Ammon's horn (tissue), 1 donor: ENCODE results near the gene CXCR4.

Experiments used
- DNase-seq: peaks from one replicate; pipeline ENCODE4 v3.0.0-alpha.2; 2016; ENCODE audit warnings: low spot score

The CXCR4 gene

DNA sequence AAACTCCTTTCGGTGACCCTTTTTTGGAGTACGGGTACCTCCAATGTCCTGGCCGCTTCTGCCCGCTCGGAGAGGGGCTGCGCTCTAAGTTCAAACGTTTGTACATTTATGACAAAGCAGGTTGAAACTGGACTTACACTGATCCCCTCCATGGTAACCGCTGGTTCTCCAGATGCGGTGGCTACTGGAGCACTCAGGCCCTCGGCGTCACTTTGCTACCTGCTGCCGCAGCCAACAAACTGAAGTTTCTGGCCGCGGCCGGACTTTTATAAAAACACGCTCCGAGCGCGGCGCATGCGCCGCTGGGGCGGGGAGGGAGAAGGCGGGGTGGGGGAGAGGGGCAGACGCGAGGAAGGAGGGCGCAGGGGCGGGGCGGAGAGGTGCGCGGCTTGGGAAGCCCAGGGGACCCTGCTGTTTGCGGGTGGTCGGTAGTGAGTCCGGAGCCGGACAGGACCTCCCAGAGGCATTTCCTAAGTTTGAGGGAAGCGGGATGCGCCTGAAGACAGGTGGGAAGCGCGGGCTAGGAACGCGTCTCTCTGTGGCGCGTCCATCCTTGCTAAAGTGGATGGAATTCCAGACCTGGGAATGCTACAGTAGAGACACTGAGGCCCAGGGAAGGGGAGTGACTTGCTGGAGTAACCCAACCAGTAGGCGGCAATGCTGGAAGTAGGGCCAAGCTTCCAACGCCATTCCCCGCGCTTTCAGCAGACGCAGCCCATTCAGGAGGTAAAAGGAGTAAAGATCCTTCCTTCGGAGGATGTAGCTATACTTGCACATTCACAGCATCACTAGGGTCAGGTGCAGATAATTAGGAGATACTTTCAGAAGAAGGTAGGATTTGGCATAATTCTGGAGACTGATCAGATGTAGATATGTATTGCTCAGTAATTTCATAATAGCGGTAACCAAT is at the start of gene CXCR4:
Gene CXCR4 (minus strand): TSS at position 241 of the 910 bp plus-strand sequence. CDS start 89 bp downstream, at position 152.
- peak; percentile 49 for DNase-seq

DNA sequence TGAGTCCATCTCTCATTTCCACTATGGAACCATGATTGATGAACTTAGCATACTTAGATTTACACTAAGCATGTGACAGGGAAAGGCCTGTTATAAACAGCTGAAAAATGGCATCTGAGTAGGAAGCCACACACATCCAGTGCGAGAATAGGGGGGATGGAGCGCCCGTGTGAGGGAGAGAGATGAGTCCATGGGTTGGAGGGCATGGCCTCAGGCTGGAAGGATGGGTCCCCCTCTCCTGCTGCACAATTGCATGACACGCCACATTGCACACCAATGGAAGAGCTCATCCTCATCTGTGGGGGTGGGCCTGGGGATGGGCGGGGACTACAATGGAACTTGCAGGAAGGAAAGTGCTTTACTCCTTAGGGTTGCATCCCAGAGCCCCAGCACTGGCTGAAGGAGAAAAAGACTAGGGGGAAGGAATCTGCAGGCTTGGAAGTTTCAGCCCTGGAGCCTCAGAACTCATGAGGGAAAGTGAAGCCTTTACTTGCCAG is 46.4 kb upstream of the CXCR4 start:
- DNase-seq = no peak

DNA sequence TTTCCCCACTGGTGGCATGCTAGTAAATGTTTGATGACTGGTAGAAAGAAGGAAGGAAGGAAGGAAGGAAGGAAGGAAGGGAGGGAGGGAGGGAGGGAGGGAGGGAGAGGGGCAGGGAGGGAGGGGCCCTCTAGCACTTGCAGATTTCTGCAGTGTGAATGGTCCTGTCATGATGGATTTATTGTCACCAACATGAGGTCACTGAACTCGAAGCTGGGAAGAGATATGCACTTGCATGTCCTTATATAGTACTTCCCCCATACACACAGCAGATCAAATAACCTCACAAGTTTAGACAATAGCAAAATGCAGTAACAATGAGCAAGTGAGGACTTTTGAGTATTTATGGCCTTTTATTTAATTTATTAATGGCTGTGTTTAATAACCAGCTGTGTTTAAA is 44.5 kb upstream of the CXCR4 start:
- no peak for DNase-seq

DNA sequence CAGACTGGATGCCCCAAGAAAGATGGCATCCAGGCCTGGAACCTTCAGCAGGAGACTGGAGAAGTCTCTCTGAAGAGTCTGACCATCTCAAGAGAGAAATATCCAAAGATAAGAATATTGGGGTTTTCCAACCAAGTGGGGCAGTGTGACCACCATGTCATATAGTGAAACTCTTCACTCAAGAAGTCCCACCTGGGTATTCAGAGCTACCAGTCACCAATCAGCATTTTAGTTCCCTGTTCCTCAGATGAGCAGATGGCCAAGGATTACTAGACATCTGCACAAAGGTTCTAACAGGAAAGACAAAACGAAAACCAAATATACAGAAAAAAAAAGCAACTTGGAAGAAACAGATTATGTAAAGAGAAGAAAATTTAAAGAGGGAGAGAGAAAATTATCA is 38.5 kb upstream of the CXCR4 start:
- DNase-seq = no peak

DNA sequence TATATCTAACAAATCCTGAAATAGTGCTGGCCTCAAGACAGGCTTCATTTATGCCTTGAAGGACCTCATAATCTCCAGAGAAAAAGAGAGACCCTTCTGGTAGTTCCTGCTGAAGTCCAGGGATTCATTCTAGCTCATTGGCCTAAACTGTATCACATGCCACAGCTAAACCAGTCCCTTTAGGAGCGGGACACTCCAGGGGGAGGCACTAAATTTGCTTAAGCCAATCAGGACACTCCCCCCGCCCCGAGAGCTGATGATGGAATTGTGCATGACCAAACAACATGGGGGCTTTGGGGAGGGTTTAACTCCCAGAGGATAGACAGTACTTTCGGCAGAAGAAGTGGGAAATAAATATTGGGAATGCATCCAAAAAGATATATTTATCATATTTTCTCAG is 36.4 kb upstream of the CXCR4 start:
- no peak for DNase-seq

DNA sequence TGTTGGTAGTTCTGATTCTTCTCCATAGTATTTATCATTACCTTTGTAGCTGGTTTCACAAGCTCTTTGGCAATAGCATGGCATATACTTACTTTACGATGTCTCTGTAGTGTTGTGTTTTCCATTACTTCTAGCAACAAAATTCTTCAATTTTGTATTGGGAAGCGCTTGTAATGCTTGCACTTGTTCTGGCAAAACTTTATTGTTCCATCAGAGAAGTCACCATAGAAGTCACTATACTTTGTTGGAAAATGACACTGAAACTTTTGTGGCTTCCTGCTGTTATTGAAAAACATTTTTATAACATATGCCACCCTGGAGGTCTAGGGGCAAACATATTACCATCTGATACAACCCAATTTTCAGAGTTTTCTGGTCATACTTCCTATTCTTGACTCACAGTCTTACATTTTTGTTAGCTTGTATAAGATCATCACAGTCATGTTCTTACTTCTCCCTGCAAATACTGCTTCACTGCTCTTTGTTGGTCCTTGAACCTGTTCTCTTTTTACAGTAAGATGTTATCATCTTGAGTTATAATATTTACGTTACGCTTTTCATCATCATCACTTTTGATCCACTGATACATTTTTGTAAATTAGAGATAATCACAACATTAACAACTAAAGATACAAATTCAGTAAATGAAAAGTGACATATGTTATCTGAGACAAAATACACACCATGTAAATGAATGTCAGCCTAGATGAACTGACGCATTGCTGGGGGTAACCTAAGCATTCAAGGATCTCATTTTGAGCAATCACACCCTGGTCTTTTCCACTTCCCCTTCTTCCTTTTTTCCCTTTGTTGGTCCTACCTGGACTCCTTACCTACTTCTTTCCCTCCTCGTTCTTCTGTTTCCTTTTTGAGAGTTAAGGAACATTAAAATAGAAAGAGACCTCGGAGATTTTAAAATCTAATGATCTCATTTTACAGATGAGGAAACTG is 33.3 kb upstream of the CXCR4 start:
- no peak for DNase-seq

DNA sequence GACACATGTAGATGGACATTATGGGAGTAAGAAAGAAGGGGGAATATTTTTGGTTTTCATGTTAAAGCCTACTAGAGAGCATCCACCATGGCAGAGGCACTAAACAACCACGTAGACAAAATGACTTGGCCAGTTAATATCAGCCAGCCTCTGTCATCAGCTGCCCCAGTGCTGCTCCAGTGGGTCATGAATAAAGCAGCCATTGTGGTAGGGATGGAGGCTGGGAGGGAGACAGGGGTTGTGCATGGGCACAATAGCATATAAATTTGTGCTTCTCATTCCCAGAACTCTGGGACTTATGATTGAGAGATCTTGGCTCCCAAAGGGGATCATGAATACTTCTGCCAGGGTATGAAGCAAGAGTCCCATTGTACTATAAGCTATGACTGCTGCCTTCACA is 31.1 kb upstream of the CXCR4 start:
- peak; percentile 25 for DNase-seq

DNA sequence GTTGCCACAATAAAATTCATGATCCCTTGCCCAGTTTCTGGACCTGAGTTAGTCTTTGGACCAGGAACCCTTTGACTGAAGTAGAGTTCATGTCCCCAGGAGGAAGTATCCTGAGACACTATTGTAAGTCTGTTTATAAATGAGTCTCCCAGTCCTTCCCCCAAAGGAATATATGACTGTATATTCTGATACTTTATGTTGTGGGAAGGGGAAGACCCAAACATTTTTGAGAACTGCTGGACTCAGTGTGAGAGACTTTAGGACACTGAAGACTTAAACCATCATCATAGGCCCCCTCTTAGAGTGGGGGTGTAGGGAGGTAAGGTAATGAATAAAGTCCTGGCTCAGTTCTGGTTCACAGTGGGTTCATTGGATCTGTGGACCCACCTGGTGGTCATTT is 28.6 kb upstream of the CXCR4 start:
- DNase-seq = no peak

DNA sequence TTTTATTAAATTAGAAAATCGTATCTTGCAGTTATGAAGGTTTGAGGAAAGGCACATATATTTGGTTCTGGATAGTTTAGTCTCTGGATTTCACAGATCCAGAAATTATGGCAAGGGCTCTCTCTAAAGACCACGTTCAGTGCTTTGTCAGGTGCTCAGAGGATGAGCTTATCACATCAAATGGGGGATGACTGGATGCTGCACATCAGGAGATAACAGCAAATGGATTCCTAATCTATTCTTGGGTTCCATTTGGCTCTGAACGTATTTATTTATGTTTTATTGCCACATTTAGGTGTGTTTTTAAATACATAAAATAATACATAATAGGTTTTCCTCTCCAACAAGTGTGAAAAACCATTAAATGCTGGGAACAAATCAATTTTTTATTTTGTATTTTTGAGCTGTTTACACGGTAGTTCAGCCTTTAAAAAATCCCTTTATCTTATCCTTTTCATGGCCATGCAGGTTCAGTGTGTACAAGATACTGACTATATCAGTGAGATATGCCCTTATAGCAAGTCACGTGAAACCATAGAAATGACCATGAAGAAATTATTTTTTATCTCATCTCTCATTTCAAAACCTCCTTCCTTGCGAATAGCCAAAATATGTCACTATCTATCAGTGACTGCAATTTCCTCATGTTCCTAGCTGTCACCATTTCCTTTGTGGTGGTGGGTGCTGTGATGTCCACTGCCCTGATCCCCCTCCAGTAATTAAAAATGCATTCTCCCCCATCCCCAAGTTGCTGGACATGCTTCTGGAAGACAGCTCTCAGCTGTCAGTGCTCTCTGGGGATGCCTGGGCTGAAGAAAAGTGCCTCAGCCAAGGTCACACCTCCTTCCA is 25.9 kb upstream of the CXCR4 start:
- no peak for DNase-seq

DNA sequence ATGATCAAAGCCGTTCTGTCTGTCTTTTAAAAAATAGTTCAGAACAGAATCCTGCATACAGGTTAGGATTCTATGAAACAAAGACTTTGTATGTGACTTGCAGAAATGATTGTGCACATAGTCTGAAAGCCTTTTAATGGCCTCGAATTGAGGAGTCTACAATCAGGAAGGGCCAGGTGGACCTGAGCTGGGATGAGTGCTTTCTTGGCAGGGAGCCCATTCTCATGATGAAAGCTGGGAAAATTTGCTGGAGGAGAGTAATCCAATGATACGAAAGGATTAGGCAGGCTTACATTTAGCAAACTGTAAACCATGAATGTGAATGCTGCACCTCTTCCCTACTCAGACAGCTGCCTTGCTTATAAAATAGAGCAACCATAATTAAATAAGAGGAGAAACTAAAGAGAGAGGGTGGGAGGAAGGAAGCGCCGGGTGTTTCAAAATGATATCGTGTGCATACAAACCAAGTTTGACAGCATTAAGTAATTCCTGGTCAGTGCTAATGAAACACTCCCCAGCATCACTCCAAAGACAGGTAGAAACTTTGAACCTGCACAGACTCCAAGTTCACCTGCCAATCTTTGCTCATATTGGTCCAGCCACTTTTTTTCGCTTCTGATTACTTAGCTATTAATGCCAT is 23.7 kb upstream of the CXCR4 start:
- DNase-seq = no peak

DNA sequence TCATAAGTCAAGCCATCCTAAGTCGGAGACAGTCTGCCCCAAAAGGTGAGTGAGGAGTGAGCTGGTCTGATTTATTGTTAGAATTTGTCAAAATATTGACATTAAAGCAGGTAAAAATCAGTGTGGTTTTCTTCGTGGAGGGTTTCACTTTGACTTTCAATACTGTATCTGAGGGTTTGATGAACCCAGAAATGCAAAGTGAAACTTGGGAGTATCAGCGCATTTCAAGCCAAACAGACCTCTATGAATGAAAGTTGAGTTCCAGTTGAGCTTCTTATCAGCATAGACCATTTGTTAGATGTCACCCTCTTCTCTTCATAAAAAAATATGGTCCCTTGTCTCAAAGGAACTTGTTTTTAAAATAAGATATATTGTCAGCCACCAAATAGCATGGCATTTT is 21.7 kb upstream of the CXCR4 start:
- no peak for DNase-seq

DNA sequence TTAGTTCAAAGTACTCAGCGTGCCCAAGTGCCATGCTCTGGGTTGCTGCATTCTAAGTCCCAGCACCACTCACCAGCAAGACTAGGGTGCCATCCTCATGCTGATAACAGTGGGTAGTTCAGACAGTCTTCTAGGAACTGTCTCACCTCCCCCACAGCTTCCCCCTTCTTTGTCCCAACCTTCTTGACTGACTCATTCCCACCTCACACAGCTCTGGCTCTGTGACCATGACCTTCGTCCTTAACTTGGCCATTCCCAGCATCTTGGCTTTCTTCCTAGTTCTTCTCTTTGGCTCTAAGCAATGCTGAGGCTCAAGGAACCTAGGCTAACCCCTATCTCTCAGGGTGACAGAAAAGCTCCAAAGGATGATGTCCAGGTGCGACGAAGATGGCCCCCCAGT is 20.0 kb upstream of the CXCR4 start:
- DNase-seq = no peak

DNA sequence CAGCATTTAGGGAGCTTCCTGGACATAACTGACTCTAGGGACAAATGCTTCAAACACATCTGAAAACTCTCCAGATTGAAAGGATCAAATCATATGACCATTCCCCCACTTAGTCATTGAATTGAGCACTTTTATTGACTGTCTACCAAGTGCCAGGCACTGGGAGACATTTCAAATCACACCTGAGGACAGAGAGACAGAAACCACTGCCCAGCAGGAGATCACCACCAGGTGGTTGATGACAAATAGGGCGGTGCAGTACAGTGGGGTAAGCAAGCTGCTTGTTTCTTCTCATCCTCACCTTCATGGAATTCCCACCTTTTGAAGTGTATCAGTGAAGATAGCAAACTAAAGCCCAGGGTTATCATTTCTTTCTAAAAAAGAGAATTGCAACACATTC is 19.0 kb upstream of the CXCR4 start:
- no peak for DNase-seq

DNA sequence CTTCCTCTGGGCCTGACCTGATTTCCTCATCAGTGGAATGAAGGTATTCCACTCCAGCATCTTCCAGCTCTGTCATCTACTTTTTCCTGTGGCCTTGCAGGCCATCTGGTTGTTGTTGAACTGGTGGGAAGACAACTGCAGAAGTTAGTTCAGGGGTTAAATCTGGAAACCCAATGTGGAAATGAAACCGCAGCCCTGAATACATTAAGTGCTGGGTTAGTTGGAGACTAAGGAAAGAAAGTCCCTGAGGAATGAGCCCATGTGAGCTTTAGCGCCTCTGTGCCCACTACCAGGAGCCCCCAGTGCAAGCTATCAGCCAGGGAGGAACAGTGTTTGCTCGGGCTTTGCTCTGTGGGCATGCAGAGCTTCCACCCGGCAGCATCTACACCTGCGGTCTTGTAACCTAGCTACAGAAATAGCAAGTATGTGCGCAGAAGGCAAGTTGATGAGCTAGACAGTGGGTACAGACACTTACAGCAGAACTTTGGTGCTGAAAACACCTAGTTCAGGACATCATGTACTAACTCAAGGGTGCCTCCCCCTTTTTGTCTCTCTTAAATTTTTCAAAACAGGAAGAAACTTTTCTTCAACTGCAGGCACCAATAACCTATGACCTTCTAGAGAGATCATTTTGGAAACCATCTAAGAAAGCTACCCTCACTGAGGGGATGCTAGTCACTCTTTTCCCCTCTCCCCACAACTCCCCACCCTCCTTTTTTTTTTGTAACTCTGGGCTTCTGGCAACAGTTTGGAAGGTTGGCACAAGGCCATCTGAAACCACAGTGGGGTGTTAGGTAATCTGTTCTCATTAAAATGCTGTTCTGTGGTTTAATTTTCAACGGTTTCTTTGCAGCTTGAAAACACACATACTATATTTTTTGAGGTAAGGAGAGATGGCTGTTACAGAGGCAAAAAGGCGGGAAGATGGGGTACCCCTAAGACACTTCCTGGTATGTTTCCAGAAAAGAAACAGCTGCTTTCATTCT is 18.3 kb upstream of the CXCR4 start:
- no peak for DNase-seq

DNA sequence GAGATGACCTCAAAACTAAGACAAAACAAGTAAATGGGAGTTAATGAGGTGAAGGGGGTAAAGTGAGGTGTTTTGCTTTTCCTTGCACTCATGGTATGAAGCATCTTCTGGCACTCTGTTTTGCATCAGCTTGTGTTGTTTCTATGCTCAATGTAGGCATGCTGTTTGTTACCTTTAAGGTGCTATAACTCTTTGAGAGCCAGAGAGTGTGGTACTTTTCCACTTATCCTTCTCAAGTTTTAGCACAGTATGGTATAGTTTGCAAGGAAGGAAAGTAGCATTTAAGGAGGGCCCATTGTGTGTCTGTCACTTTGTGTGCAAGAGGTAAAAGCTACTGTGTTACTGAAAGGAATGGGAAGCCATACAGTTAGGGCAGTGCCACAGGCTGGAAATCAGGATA is 17.5 kb upstream of the CXCR4 start:
- no peak for DNase-seq

DNA sequence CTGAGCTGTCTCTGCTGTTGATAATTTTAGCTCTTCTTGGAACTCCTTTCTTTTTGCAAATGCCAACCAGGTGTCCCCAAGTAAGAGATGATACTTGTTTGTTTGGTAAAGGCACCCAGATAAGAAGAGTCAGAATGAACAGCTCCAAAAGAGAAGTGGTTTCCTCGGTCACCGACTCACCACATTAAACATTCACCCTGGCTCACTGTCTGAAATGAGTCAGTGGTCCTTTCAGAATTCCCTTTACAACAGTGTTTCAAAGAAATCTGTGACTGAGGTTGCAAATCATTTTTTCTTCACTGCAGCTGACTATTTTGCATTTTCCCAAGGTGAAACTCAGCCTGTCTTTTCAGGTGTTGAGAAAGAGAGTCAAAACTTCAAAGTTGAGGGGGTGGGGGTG is 16.2 kb upstream of the CXCR4 start:
- no peak for DNase-seq

DNA sequence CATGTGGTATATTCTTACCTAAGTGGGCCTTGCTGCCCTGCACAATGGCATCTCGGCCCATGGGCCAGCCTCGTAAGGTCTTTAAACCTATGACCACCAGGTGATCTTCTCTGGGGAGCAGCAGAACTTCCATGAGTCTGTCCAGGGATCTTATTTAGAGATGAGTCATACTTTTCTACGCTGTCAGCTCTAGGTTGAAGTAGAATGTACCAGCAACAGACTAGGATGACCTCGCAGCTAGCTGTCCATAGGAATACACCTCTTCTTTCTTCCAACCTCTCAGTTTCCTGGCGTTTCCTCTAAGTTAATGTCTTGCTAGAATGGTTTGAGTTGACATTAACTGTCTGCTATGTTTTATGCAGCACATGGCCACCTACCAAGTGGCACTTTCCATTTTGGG is 15.6 kb upstream of the CXCR4 start:
- DNase-seq = no peak

DNA sequence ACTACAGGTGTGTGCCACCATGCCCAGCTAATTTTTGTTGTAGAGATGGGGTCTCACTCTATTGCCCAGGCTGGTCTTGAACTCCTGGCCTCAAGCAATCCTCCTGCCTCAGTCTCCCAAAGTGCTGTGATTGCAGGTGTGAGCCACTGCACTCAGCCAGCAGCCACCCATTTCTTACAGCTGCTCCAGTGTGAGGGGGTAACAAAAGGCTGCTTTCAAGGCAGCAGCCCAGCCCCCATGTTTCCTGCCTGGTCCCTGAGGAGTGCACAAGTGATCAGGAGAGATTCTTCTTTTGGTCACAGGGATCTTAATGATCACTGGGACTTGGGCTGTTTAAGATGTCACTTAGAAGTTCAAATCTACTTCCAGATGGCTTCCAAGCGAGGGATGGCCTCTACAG is 15.2 kb upstream of the CXCR4 start:
- no peak for DNase-seq

DNA sequence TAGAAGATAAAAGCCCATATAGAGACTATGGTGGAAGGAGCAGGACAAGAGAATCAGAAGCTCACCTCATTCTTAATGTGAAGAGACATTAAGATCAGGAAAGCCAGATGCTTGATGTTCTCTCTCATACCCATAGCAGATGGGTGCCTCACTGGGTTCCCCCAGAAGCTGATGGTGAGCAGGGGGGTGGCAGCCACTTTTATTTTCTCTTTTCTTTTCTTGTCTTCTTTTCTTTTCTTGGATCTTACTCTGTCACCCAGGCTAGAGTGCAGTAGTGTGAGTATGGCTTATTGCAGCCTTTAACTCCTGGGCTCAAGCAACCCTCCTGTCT is 14.8 kb upstream of the CXCR4 start:
- no peak for DNase-seq
